Astrocyte (in vitro differentiated cells and primary cell): ENCODE measurements around the gene PACRG. TPM values are rescaled to one million over a fixed set of nuclear protein-coding genes. Genes with fewer than 3 reads are reported as not detected.

Experiments used
- DNase-seq: peaks from one replicate; pipeline ENCODE4 v3.0.0-alpha.2; 2010; ENCODE audit warnings: low read depth
- FAIRE-seq: peaks from 2 replicates; lab custom pipeline; 2011; peaks lifted over from hg19 to GRCh38; lab: Jason Lieb, UNC
- H2AFZ ChIP-seq: 2 replicates; pipeline ENCODE4 v1.6.0; 2012; ENCODE audit warnings: low read depth, low read length, inconsistent platforms
- H3K27ac ChIP-seq: 2 replicates; pipeline ENCODE4 v1.5.1; 2011; ENCODE audit warnings: low read depth, low read length, inconsistent platforms
- H3K27me3 ChIP-seq: 2 replicates; pipeline ENCODE4 v1.6.0; 2011; ENCODE audit warnings: low read length, inconsistent platforms; ENCODE audit not compliant: insufficient read depth
- H3K36me3 ChIP-seq: 2 replicates; pipeline ENCODE4 v1.5.1; 2011; ENCODE audit warnings: low read length, inconsistent platforms; ENCODE audit not compliant: insufficient read depth
- H3K4me1 ChIP-seq: 2 replicates; pipeline ENCODE4 v1.5.1; 2011; ENCODE audit warnings: low read length, inconsistent platforms; ENCODE audit not compliant: insufficient read depth
- H3K4me2 ChIP-seq: 2 replicates; pipeline ENCODE4 v1.6.0; 2012; ENCODE audit warnings: low read length, inconsistent platforms
- H3K4me3 ChIP-seq: 2 replicates; pipeline ENCODE4 v1.5.1; 2011; ENCODE audit warnings: low read depth, mild to moderate bottlenecking, low read length, inconsistent platforms; ENCODE audit not compliant: insufficient read depth
- H3K79me2 ChIP-seq: 2 replicates; pipeline ENCODE4 v1.6.0; 2012; ENCODE audit warnings: mild to moderate bottlenecking, low read length, inconsistent platforms; ENCODE audit not compliant: insufficient read depth
- H3K9ac ChIP-seq: 2 replicates; pipeline ENCODE4 v1.6.0; 2012; ENCODE audit warnings: mild to moderate bottlenecking, low read length, inconsistent platforms
- H3K9me3 ChIP-seq: 2 replicates; pipeline ENCODE4 v1.5.1; 2012; ENCODE audit warnings: low read depth, mild to moderate bottlenecking, low read length, inconsistent platforms; ENCODE audit not compliant: insufficient read depth
- H4K20me1 ChIP-seq: 2 replicates; pipeline ENCODE4 v1.6.0; 2012; ENCODE audit warnings: low read length, inconsistent platforms; ENCODE audit not compliant: insufficient read depth
- H3K27ac Mint-ChIP-seq: one replicate; pipeline ENCODE4 v1.8.0; 2021; ENCODE audit warnings: mild to moderate bottlenecking, mixed read lengths; ENCODE audit not compliant: unreplicated experiment
- H3K27me3 Mint-ChIP-seq: one replicate; pipeline ENCODE4 v1.8.0; 2021; ENCODE audit warnings: low read depth, mixed read lengths; ENCODE audit not compliant: unreplicated experiment
- H3K36me3 Mint-ChIP-seq: one replicate; pipeline ENCODE4 v1.8.0; 2021; ENCODE audit warnings: low read depth, mixed read lengths; ENCODE audit not compliant: unreplicated experiment
- H3K4me1 Mint-ChIP-seq: one replicate; pipeline ENCODE4 v1.8.0; 2021; ENCODE audit warnings: low read depth, mixed read lengths; ENCODE audit not compliant: unreplicated experiment
- H3K4me3 Mint-ChIP-seq: one replicate; pipeline ENCODE4 v1.8.0; 2021; ENCODE audit warnings: mild to moderate bottlenecking, moderate library complexity, mixed read lengths; ENCODE audit not compliant: unreplicated experiment
- H3K9me3 Mint-ChIP-seq: one replicate; pipeline ENCODE4 v1.8.0; 2021; ENCODE audit warnings: mild to moderate bottlenecking, mixed read lengths; ENCODE audit not compliant: unreplicated experiment
- CTCF ChIP-seq: IDR thresholded peaks from 2 replicates; pipeline ENCODE4 v1.5.1; 2011; ENCODE audit warnings: low read depth, mild to moderate bottlenecking, inconsistent platforms, low read length, moderate library complexity; ENCODE audit not compliant: insufficient read depth
- EZH2 ChIP-seq: IDR thresholded peaks from 2 replicates; pipeline ENCODE4 v1.6.1; 2012; ENCODE audit warnings: mild to moderate bottlenecking, low read length, inconsistent platforms; ENCODE audit not compliant: insufficient read depth
- total RNA-seq: library from RNA; stranded (reverse); gene quantifications from 2 replicates; pipeline ENCODE4 v1.2.1, GENCODE V29; 2021

PACRG gene
- total RNA-seq, 1 donor from 2014 or later: not detected

GRCh38 chr6:163250116-163250515, 522.3 kb downstream of the PACRG start:
- Histone ChIP-seq H3K4me2 (peak overlapping the region; percentile 60), H3K27ac (no peak overlapping the region), H3K79me2 (no peaks in the 10 kb centered on the region), H3K27me3 (no peaks in the 10 kb centered on the region), H3K9me3 (no peaks in the 10 kb centered on the region), H2AFZ (peak overlapping the region; percentile 74), H3K4me3 (no peak overlapping the region), H4K20me1 (no peaks in the 10 kb centered on the region), H3K36me3 (no peaks in the 10 kb centered on the region), H3K9ac (no peak overlapping the region), H3K4me1 (peaks cover 8% of the 10 kb centered on the region)
- Mint-ChIP-seq H3K27me3 (peaks cover 4% of the 10 kb centered on the region), H3K4me3 (no peak overlapping the region), H3K27ac (no peak overlapping the region), H3K36me3 (no peaks in the 10 kb centered on the region), H3K4me1 (no peaks in the 10 kb centered on the region), H3K9me3 (peaks cover 2% of the 10 kb centered on the region)
- DNase-seq: no peak
- no peak for FAIRE-seq
- TF ChIP-seq CTCF (no peak), EZH2 (no peak)

DNA sequence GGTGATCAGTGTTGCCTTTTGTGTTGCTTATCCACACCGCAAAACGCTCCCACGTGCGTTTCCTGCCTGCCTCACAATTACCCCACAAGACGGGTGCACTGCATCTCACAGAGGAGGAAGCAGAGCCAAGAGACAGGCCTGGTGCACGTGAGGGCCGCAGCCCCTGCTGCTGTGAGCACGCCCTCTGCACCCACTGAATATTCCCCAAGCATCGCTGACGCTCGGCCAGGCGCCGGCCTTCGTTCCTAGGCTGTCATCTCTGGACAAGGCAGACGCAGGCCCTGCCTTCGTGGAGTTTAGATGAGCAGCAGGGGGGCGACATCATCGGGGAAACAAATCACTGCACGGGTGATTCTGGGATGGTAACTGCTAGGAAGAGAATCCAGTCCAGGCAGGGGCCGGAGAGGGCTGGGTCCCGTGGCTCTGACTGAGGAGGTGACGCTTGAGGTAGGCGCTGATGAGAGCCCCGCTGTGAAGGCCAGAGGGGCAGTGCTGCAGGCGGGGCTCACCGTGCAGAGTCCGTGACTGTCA, 524.4 kb downstream of the PACRG start:
- Histone ChIP-seq H3K27ac (no peak overlapping the region), H4K20me1 (no peaks in the 10 kb centered on the region), H2AFZ (peak overlapping the region; percentile 63), H3K36me3 (no peaks in the 10 kb centered on the region), H3K4me1 (peaks cover 8% of the 10 kb centered on the region), H3K4me2 (peak overlapping the region; percentile 44), H3K4me3 (no peak overlapping the region), H3K27me3 (no peaks in the 10 kb centered on the region), H3K9ac (no peak overlapping the region), H3K79me2 (no peaks in the 10 kb centered on the region), H3K9me3 (no peaks in the 10 kb centered on the region)
- H3K27me3 Mint-ChIP-seq: peaks cover 4% of the 10 kb centered on the region
- no peak for DNase-seq
- H3K27ac Mint-ChIP-seq: no peak overlapping the region
- no peak for FAIRE-seq
- H3K4me3 Mint-ChIP-seq: no peak overlapping the region
- H3K36me3 Mint-ChIP-seq: no peaks in the 10 kb centered on the region
- no peaks in the 10 kb centered on the region for H3K9me3 Mint-ChIP-seq
- H3K4me1 Mint-ChIP-seq: no peaks in the 10 kb centered on the region
- no peak for TF ChIP-seq EZH2
- TF ChIP-seq CTCF: no peak

- H3K9me3 Mint-ChIP-seq: peaks cover under 1% of the 10 kb centered on the region
- no peak overlapping the region for H3K9ac ChIP-seq
- DNase-seq: no peak
- no peaks in the 10 kb centered on the region for H3K27me3 ChIP-seq
- no peak overlapping the region for H3K27ac Mint-ChIP-seq
- H3K4me1 Mint-ChIP-seq: no peaks in the 10 kb centered on the region
- H3K4me1 ChIP-seq: peaks cover 8% of the 10 kb centered on the region
- no peaks in the 10 kb centered on the region for H4K20me1 ChIP-seq
- H3K4me3 ChIP-seq: no peak overlapping the region
- H3K9me3 ChIP-seq: no peaks in the 10 kb centered on the region
- no peak for TF ChIP-seq CTCF
- no peak for TF ChIP-seq EZH2
- no peaks in the 10 kb centered on the region for H3K36me3 Mint-ChIP-seq
- H3K27me3 Mint-ChIP-seq: peaks cover 4% of the 10 kb centered on the region
- no peaks in the 10 kb centered on the region for H3K79me2 ChIP-seq
- no peak for FAIRE-seq
- H3K4me3 Mint-ChIP-seq: no peak overlapping the region
- H3K27ac ChIP-seq: no peak overlapping the region
- no peaks in the 10 kb centered on the region for H3K36me3 ChIP-seq
- no peak overlapping the region for H3K4me2 ChIP-seq
- H2AFZ ChIP-seq: no peak overlapping the region
These were observed 525.9 kb downstream of the PACRG start for GRCh38 chr6:163253556-163254213.
